PFSK-1 (cell line): ENCODE data around the gene SLX9.

Experiments
- POLR2AphosphoS5 ChIP-seq: IDR thresholded peaks from 2 replicates; pipeline ENCODE4 v1.6.1; 2012; ENCODE audit warnings: low read depth, mild to moderate bottlenecking, control low read depth, low read length, moderate library complexity
- TF ChIP-seq, protein P1 (sequence below), 2 experiments: IDR thresholded peaks; 2 replicates each; pipeline versions ENCODE4 v1.6.1 to v1.8.0; 2011 to 2012; ENCODE audit warnings: low read depth in 2 of 2, low read length in 2 of 2, control low read depth in 1 of 2, inconsistent platforms in 1 of 2, mild to moderate bottlenecking in 1 of 2, moderate library complexity in 1 of 2; ENCODE audit not compliant: insufficient read depth in 1 of 2

DNA sequence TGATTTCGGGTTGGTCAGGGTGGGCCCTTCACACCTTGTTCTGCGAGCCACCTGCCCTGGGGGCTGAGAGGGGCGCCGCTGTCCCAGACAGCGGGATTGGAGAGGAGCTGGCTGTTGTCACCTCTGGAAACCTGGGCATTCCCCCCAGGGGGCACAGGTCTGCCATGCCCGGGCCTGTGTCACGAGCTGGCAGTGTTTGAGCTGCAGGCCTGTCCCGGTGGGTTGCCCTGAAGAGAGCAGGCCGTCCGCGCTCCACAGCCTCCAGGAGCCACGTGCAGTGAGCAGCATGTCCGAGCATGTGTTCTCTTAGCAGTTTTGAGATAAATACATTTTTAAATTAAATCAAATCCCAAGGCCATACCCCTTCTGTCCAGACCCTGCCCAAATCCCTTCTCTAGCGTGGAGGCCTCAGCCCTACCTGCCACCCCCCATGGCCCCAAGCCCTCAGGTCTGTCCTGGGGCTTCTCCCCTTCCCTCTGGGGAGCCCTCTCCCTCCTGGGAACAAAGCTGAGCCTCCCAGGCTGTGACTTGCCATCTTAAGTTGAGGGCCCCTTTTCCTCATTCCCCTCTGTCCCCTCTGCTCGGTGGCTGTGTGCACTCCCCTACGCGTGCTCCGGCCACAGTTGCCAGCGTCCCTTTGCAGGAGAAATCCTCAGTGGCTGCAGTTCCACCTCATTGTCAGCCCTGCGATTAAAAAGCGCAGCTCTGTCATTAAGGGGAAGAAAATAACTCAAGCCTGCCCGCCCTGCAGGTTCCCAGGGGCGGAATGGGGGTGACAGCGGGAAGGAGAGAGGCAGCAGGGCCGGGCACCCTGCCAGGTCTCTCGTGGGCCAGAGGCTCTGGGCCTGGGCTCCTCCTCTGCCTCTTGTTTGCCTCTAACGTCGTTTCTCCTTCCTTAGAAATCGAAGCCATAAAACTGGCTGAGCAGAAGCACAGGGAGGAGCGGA lies 26.6 kb downstream of the SLX9 start:
- TF ChIP-seq, protein P1, sequence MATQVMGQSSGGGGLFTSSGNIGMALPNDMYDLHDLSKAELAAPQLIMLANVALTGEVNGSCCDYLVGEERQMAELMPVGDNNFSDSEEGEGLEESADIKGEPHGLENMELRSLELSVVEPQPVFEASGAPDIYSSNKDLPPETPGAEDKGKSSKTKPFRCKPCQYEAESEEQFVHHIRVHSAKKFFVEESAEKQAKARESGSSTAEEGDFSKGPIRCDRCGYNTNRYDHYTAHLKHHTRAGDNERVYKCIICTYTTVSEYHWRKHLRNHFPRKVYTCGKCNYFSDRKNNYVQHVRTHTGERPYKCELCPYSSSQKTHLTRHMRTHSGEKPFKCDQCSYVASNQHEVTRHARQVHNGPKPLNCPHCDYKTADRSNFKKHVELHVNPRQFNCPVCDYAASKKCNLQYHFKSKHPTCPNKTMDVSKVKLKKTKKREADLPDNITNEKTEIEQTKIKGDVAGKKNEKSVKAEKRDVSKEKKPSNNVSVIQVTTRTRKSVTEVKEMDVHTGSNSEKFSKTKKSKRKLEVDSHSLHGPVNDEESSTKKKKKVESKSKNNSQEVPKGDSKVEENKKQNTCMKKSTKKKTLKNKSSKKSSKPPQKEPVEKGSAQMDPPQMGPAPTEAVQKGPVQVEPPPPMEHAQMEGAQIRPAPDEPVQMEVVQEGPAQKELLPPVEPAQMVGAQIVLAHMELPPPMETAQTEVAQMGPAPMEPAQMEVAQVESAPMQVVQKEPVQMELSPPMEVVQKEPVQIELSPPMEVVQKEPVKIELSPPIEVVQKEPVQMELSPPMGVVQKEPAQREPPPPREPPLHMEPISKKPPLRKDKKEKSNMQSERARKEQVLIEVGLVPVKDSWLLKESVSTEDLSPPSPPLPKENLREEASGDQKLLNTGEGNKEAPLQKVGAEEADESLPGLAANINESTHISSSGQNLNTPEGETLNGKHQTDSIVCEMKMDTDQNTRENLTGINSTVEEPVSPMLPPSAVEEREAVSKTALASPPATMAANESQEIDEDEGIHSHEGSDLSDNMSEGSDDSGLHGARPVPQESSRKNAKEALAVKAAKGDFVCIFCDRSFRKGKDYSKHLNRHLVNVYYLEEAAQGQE (IDR thresholded peaks at IDR 0.05; ENCODE audit: insufficient read depth in 1 of 2, low read depth in 2 of 2, low read length in 2 of 2) = no peak
- TF ChIP-seq POLR2AphosphoS5 = no peak
